ENCODE measurements around the gene KAT6B.
"Not testable (repeated sequence)": the region's sequence is repeated elsewhere in the genome, so short reads cannot be mapped to it uniquely, and the experiment has no call there.

The KAT6B gene

GRCh38 chr10:75043256-75044131, 217.1 kb downstream of the KAT6B start:
- DNase-seq, result peak; percentile 64

DNA sequence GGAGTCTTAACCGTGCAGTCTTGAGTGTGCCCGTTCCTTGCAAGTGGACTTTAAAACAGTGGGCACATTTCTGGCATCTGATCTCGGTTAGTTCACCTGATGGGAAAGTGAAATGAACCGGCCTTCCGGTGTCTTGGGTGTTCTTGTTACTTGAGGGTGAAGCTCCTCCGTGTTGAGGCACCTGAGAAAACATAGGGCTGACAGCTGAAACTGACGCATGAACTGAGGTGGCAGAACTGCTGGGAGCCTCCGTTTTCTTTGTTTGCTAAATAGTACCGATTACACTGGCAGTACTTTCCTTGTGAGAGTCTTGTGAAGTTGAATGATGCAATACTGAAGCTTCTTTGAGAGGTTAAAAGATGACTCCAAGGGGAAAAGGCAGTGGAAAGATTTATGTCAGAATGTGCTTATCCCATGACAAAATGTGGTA, 222.3 kb downstream of the KAT6B start:
- no peak for DNase-seq

DNA sequence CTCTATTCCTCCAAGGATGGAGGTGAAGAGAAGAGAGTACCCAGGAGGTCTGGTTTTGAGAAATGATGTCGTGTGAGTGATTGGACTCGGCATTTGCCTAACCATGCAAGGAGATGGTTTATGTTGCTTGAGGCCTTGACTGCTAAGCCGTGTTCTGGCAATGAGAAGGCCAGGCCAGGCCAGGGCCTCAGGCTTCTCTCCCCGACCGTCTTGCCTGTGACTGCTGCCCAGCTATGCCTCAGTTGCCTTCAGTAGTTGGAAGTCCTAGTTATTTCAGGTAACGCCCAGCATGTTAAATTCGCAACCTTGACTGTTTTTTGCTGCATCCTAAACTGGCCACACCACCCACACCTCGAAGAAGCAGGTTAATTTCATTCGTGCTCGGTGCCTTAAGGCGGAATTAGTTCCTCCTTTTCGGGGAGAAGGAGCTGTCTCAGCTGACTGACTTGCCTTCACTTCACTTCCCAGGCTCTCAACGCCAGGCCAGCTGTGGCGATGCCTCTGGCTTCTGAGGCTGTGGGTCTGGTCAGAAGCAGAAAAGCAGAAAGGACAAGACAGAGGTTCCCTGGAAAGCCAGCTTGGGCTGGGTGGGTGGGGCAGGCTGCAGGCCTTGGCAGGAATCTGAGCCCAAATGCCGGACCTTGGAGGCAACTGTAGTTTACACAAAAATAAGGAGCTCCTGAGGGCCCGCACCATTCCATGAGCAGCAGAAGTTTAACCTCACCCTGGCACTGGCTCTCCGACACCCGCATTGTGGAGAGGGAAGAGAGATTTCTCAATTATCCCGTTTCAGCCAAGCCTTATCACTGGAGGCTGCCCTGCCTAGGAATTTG, 223.1 kb downstream of the KAT6B start:
- no peak for DNase-seq

DNA sequence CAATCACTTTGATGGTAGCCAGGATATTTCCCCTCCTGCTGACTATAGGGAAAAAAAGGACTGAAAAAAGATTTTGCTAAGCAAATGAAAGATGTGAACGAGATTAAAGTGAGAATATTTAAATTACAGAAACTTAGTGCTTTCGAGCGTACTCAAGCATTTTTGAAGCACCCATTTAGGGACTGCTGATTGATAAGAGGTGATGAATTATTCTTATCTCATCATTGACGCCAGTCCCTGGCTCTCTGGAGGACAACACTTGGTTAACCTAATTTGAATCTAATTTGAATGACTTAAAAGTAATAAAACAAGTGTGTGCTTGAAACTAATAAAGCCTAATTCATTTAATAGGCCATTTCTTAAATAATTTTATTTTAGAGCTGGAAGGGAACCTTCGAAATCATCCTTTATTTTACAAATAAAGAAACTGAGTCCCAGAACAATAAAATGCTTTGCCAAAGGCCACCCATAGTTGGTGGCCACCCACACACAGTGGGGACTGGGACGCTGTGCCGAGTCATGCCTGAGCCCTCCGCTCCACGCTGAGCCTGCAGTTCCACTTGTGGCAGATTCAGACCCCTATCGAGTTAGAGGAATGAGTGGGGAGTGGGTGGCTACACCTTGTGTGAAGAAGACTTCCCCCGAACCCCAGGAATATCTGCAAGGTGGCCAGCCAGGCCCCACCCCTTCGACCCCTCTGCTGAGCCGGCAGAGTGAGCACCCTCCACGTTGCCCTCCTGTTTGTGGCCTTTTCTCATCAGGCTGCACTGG, 223.9 kb downstream of the KAT6B start:
- DNase-seq, result no peak

DNA sequence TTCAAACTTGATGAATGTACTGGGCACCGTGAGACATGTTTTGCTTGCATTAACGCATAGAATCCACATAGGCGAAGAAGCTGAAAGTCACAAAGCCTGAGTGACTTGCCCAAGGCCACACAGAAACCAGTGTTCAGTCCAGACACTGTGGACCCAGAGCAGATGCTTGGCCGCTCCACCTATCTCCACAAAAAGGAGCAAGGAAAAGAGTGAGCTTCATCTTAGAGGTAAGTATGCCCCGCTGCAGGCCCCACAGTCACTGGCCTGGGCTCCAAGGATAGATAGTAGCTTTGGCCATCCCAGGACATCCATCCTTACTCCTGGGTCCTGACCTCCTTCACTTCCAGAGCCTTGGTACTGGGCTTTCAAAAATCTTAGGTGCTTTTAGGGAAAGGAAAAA, 224.9 kb downstream of the KAT6B start:
- DNase-seq, result no peak

GRCh38 chr10:75055896-75056406, 229.6 kb downstream of the KAT6B start:
- not testable (repeated sequence) for DNase-seq

GRCh38 chr10:75057680-75058079, 231.3 kb downstream of the KAT6B start:
- no peak for DNase-seq

DNA sequence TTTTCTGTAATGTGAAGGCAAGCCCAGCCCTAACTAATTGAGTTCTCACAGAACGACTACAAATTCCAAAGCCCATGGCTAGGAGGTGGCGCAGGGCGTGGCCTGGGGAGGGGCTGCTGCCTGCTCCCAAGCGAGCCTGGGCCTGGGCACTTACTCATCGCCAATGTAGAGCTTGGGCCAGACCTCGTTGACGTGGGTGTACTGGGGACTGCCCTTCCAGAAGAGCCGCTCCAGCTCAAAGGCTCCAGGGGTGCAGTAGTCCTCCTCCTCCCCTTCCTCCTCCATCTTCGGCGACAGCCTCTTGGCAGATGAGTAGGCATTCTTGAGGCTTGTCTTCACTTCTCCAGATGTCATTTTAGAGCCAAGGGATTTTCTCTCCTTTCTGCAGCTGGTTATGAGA, 231.8 kb downstream of the KAT6B start:
- DNase-seq, result no peak

- no peak for DNase-seq
Observed at GRCh38 chr10:75061709-75062505, 235.5 kb downstream of the KAT6B start.

GRCh38 chr10:75062506-75063299, 236.3 kb downstream of the KAT6B start:
- no peak for DNase-seq

GRCh38 chr10:75063461-75064230, 237.2 kb downstream of the KAT6B start:
- DNase-seq, result no peak

GRCh38 chr10:75065076-75065475, 238.7 kb downstream of the KAT6B start:
- DNase-seq, result no peak

DNA sequence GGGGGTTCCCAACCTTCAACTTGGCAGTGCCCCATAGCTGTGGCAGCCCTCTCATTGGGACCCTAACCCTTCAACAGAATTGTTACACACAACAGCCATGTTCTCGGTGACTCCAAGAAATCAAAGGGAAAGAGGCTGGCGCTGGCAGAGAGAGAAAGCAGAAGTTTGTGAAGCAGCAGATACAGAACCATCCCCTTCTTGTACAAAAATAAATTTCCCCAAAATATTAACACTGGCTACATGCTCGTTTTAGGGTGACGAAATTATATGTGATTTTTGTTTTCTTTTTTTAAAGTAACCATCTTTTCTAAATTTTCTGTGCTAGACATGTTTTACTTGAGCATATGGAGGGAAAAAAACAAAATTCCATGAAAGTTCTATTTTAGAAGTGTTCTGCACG, 239.9 kb downstream of the KAT6B start:
- DNase-seq, result no peak

GRCh38 chr10:75067272-75067671, 240.9 kb downstream of the KAT6B start:
- DNase-seq, result no peak

DNA sequence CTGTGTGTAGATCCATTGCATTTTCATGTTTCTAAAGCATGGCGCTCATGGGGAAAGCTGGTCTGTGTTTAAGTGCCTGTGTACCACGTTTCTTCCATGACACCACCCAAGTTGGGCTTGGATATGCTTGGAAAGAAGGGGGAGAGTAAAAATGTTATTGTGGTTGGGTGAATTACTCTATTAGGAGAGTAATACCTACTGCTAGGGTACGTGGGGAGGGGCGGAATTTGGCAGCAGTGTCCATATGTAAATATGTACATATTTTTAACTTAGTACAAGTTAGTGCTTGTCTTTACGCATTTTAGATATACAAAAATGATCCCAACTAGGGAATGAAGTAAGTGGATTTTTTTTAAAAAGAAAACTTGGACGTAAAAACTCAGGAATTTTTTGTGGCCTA, 242.1 kb downstream of the KAT6B start:
- DNase-seq, result no peak

DNA sequence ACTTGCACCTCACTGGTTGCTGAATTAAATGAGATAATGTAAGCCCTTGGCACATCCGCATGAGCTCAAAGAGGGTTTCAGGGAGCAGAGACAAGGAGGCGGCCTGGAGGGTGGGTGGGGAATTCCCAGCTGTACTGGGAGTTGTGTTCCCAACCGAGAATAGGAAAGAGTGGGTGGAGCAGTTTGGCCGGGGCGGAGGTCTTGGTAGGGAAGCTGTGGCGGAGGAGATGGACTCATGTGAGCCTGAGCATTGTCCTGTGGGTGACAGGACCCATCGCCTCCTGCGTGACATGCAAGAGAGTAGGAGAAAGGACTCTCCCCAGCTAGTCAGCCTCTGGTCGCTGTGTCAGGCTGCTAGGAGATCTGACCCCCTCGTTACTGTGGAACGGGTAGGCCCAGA, 244.1 kb downstream of the KAT6B start:
- no peak for DNase-seq

DNA sequence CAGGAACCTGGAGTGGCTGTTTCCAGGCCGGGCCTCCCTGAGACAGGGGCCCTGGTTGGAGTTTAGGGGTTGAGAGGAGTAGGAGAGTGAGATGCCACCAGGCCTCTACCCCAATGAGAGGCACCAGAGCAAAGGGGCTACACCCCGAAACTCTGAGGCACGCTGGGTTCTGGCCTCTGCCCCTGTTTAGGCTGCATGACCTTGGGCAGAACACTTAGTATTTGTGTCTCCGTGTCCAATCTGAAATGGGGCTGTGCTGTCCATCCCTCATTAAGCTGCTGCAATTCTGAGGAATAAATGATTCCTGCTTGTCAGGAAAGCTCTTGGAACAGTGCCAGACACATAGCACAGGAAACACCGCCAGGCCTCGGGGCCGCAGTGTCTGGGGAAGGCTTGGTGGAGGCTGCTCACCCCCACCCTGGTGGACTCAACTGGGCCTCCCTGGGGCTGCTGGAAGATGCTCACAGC, 244.6 kb downstream of the KAT6B start:
- no peak for DNase-seq

DNA sequence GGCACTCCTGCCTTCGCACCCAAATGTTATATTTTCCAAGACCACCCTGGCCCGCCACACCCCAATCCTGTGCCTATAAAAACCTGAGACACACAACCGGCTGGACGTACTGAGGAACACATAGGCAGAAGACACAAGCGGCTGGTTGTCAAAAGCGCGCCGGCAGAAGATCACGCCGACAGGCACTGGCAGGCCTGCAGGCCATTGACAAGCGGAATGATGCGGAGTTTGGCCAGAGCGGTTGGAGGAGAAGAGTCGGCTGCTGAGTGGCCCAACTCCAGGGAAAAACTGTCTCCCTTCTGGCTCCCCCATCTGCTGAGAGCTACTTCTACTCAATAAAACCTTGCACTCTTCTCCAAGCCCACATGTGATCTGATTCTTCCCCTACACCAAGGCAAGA, 245.4 kb downstream of the KAT6B start:
- DNase-seq, result no peak

DNA sequence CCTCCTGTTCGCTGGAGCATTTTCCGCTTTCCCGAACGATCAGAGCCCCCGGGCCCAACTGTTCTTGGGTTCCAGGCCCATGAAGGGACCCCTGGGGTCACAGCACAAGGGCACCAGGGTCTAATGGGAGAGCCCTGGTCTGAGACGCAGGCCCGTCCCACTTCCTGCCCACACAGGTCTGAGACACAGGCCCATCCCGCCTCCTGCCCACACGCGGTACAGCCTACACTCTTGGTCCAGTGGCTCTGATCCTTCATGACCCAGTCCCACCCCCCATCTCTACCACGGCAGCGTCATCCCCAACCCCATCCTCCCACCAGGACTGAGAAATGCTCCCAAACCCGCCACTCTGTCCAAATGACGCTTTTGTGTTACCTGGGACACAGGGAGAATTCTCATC, 246.3 kb downstream of the KAT6B start:
- no peak for DNase-seq

DNA sequence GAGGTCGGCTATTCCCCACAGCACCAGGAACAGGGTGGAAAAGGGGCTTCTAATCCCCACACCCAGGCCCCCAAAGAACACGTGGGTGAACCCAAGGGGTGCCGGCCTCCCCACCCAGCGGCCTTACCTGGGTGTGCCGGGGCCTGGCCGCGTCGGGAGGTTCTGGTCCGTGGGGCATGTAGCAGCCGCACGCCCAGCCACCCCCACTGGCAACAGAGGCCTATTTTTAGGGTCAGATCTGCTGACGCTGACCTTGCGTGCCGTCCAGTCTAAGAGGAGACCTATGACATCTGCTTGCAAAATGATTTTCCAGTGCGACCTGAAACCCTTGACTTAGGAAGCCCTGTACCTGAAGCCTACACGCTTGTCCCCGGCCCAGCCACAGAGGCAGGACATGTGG, 247.0 kb downstream of the KAT6B start:
- DNase-seq, result no peak

Data from CD4-positive, alpha-beta T cell treated with Interleukin-10 for 1 hour (primary cell).